Stimulated activated CD4-positive, alpha-beta T cell treated with anti-CD3 and anti-CD28 coated beads, Interleukin-1b, Interleukin-23, amount 100 ng/mL, for 48 hours (primary cell): ENCODE data around the gene PIKFYVE.
"Not testable (repeated sequence)": the region's sequence is repeated elsewhere in the genome, so short reads cannot be mapped to it uniquely, and the experiment has no call there.

ENCODE experiments used
- DNase-seq: peaks from one replicate; pipeline ENCODE4 v3.0.0-alpha.2; 2020

PIKFYVE gene

GRCh38 chr2:208255557-208256106, 10.4 kb upstream of the PIKFYVE start:
- no peak for DNase-seq

GRCh38 chr2:208256192-208256782, 9.8 kb upstream of the PIKFYVE start:
- no peak for DNase-seq

GRCh38 chr2:208256849-208257813, 8.9 kb upstream of the PIKFYVE start:
- not testable (repeated sequence) for DNase-seq

- peak; percentile 54 for DNase-seq
Measured at GRCh38 chr2:208265371-208265800, 669 bp upstream of the PIKFYVE start.

GRCh38 chr2:208266553-208266893, 468 bp downstream of the PIKFYVE start:
- DNase-seq: no peak

- no peak for DNase-seq
Measured at GRCh38 chr2:208266936-208267335, 881 bp downstream of the PIKFYVE start.

- not testable (repeated sequence) for DNase-seq
Measured at GRCh38 chr2:208267526-208267925, 1.5 kb downstream of the PIKFYVE start.

- DNase-seq: no peak
Measured at GRCh38 chr2:208268156-208268952, 2.3 kb downstream of the PIKFYVE start.

- DNase-seq: no peak
Measured at GRCh38 chr2:208269091-208269490, 3.0 kb downstream of the PIKFYVE start.

GRCh38 chr2:208274748-208275147, 8.7 kb downstream of the PIKFYVE start:
- no peak for DNase-seq

- no peak for DNase-seq
Measured at GRCh38 chr2:208278549-208278948, 12.5 kb downstream of the PIKFYVE start.

GRCh38 chr2:208279236-208279635, 13.2 kb downstream of the PIKFYVE start:
- DNase-seq: no peak

GRCh38 chr2:208280234-208280633, 14.2 kb downstream of the PIKFYVE start:
- DNase-seq: no peak

GRCh38 chr2:208280933-208281332, 14.9 kb downstream of the PIKFYVE start:
- DNase-seq: no peak

- DNase-seq: no peak
Measured at GRCh38 chr2:208285853-208286252, 19.8 kb downstream of the PIKFYVE start.

- DNase-seq: no peak
Measured at GRCh38 chr2:208294482-208295024, 28.5 kb downstream of the PIKFYVE start.

GRCh38 chr2:208295834-208296233, 29.8 kb downstream of the PIKFYVE start:
- no peak for DNase-seq

GRCh38 chr2:208296610-208297009, 30.6 kb downstream of the PIKFYVE start:
- DNase-seq: no peak

GRCh38 chr2:208297961-208298360, 31.9 kb downstream of the PIKFYVE start:
- DNase-seq: no peak

- no peak for DNase-seq
Measured at GRCh38 chr2:208300847-208301618, 35.0 kb downstream of the PIKFYVE start.

- DNase-seq: no peak
Measured at GRCh38 chr2:208304157-208304556, 38.1 kb downstream of the PIKFYVE start.

- DNase-seq: no peak
Measured at GRCh38 chr2:208304695-208305094, 38.6 kb downstream of the PIKFYVE start.
